CD4-positive, alpha-beta memory T cell (primary cell): Measurements from ENCODE around the gene RPE. TPM values are rescaled to one million over a fixed set of nuclear protein-coding genes. Genes with fewer than 3 reads are reported as not detected.

ENCODE experiments used
- CTCF ChIA-PET: fragments of 350-600 bp; sonication (Branson Sonifier 250); formaldehyde crosslinking; loops from one replicate; lab custom pipeline; 2021; ENCODE audit warnings: inconsistent platforms; ENCODE audit not compliant: partially characterized antibody; lab: Charles Lee
- POLR2A ChIA-PET: fragments of 350-600 bp; sonication (Branson Sonifier 250); formaldehyde crosslinking; loops from one replicate; lab custom pipeline; 2021; ENCODE audit not compliant: partially characterized antibody; lab: Charles Lee
- DNase-seq, 5 donors: peaks; one replicate each; pipeline versions ENCODE4 v3.0.0 to v3.0.0-alpha.2; 2020 to 2022; ENCODE audit warnings: mixed read lengths in 1 of 5
- H3K27ac ChIP-seq: one replicate; pipeline ENCODE4 v1.7.0; 2013; ENCODE audit warnings: low read depth, low read length
- H3K27me3 ChIP-seq: 2 replicates; pipeline ENCODE4 v1.7.0; 2013; ENCODE audit warnings: mild to moderate bottlenecking, low read length, moderate library complexity; ENCODE audit not compliant: insufficient read depth
- H3K36me3 ChIP-seq: 2 replicates; pipeline ENCODE4 v1.7.0; 2013; ENCODE audit warnings: mild to moderate bottlenecking, low read length, moderate library complexity; ENCODE audit not compliant: insufficient read depth
- H3K4me1 ChIP-seq: 2 replicates; pipeline ENCODE4 v1.7.0; 2013; ENCODE audit warnings: mild to moderate bottlenecking, low read length, moderate library complexity; ENCODE audit not compliant: insufficient read depth
- H3K4me3 ChIP-seq, 2 donors: one replicate each; pipeline ENCODE4 v1.7.0; 2013; ENCODE audit warnings: low read length in 2 of 2, mild to moderate bottlenecking in 1 of 2
- H3K9me3 ChIP-seq, 2 donors: one replicate each; pipeline ENCODE4 v1.7.0; 2013; ENCODE audit warnings: low read length in 2 of 2, control low read depth in 1 of 2; ENCODE audit not compliant: control insufficient read depth in 1 of 2
- H3K27ac Mint-ChIP-seq, 7 donors: one replicate each; pipeline ENCODE4 v1.8.0; 2020 to 2021; ENCODE audit warnings: mixed read lengths in 7 of 7, mild to moderate bottlenecking in 6 of 7, inconsistent platforms in 3 of 7, moderate library complexity in 3 of 7
- H3K27me3 Mint-ChIP-seq, 2 donors: one replicate each; pipeline ENCODE4 v1.8.0; 2020 to 2021; ENCODE audit warnings: mixed read lengths in 2 of 2
- H3K36me3 Mint-ChIP-seq, 2 donors: one replicate each; pipeline ENCODE4 v1.8.0; 2020 to 2021; ENCODE audit warnings: mixed read lengths in 2 of 2, inconsistent platforms in 1 of 2, mild to moderate bottlenecking in 1 of 2
- H3K4me1 Mint-ChIP-seq, 4 donors: one replicate each; pipeline ENCODE4 v1.8.0; 2020 to 2021; ENCODE audit warnings: mixed read lengths in 4 of 4, mild to moderate bottlenecking in 1 of 4
- H3K4me3 Mint-ChIP-seq, 8 donors: one replicate each; pipeline ENCODE4 v1.8.0; 2020 to 2021; ENCODE audit warnings: mixed read lengths in 8 of 8, mild to moderate bottlenecking in 7 of 8, moderate library complexity in 6 of 8, inconsistent platforms in 3 of 8
- H3K9me3 Mint-ChIP-seq, 8 donors: one replicate each; pipeline ENCODE4 v1.8.0; 2020 to 2021; ENCODE audit warnings: mixed read lengths in 8 of 8, mild to moderate bottlenecking in 5 of 8, inconsistent platforms in 3 of 8, moderate library complexity in 1 of 8
- intact Hi-C: fragments of 100-400 bp; cut with micrococcal nuclease; formaldehyde crosslinking; loops from one replicate; pipeline ENCODE4 v1.15.1; 2023
- polyA plus RNA-seq, 2 donors: library from polyadenylated mRNA; unstranded; fragments of 300-500 nt; fragmentation: Illumina TruSeq; gene quantifications; one replicate each; pipeline ENCODE4 v1.2.3, GENCODE V29; 2021
- total RNA-seq, 2 experiments: library from RNA; stranded (reverse); gene quantifications; one replicate each; pipeline ENCODE4 v1.2.3, GENCODE V29; 2021

Gene RPE
- total and polyA plus RNA-seq, 4 experiments from 2014 or later: 15.0 to 39.9 (median 27.6) TPM

GRCh38 chr2:210000464-210001324 lies 1.7 kb upstream of the RPE start:
- H3K9me3 ChIP-seq: no peaks in the 10 kb centered on the region
- no peak for DNase-seq
- peak overlapping the region in 1 of 7 donors; percentile 81 for H3K27ac Mint-ChIP-seq
- no peaks in the 10 kb centered on the region for H3K9me3 Mint-ChIP-seq
- CTCF ChIA-PET: interaction anchor here (1.2 to 1.5 kb wide), 2 partner anchors 198 to 202 kb away, joined by 3 to 4 read pairs; no protein-coding TSS in a partner anchor
- H3K4me3 Mint-ChIP-seq: no peak overlapping the region
- H3K27me3 ChIP-seq: no peaks in the 10 kb centered on the region
- H3K4me1 ChIP-seq: peaks cover 34% of the 10 kb centered on the region
- POLR2A ChIA-PET: no interaction called here
- H3K4me1 Mint-ChIP-seq: peaks cover 21 to 46% (median 31%) of the 10 kb centered on the region in 4 donors
- H3K36me3 ChIP-seq: no peaks in the 10 kb centered on the region
- intact Hi-C loops: loop anchor here (5.0 kb wide), 1 partner anchor 1733 kb away; the partner anchor contains the start of gene PIKFYVE
- H3K27ac ChIP-seq: no peak overlapping the region
- H3K4me3 ChIP-seq: no peak overlapping the region
- H3K36me3 Mint-ChIP-seq: peaks cover 0 to 12% of the 10 kb centered on the region in 2 donors
- H3K27me3 Mint-ChIP-seq: peaks cover 0 to 2% of the 10 kb centered on the region in 2 donors

- Mint-ChIP-seq H3K27me3 (peaks cover 0 to 2% of the 10 kb centered on the region in 2 donors), H3K9me3 (no peaks in the 10 kb centered on the region), H3K4me3 (peak overlapping the region; percentile 88 to 98 (median 94)), H3K36me3 (peaks cover 3 to 26% of the 10 kb centered on the region in 2 donors), H3K4me1 (peaks cover 39 to 72% (median 54%) of the 10 kb centered on the region in 4 donors), H3K27ac (peak overlapping the region in 6 of 7 donors; percentile 53 to 97 (median 94))
- Histone ChIP-seq H3K27me3 (no peaks in the 10 kb centered on the region), H3K4me3 (peak overlapping the region; percentile 85 to 99), H3K27ac (peak overlapping the region; percentile 68), H3K4me1 (peaks cover 40% of the 10 kb centered on the region), H3K9me3 (no peaks in the 10 kb centered on the region), H3K36me3 (peaks cover 3% of the 10 kb centered on the region)
- ChIA-PET POLR2A (interaction anchor here (0.7 to 1.0 kb wide), 2 partner anchors 179 to 474 kb away, joined by 3 read pairs; no protein-coding TSS in a partner anchor), CTCF (no interaction called here)
- intact Hi-C loops: loop anchor here (2.0 to 5.0 kb wide), 2 partner anchors 473 to 1736 kb away; partner anchors contain the start of genes LANCL1 and PIKFYVE
- no peak for DNase-seq
These were observed 921 bp downstream of the RPE start for GRCh38 chr2:210003359-210003758.

- Histone ChIP-seq H3K9me3 (no peaks in the 10 kb centered on the region), H3K4me1 (peaks cover 40% of the 10 kb centered on the region), H3K36me3 (peaks cover 3% of the 10 kb centered on the region), H3K27me3 (no peaks in the 10 kb centered on the region), H3K27ac (no peak overlapping the region), H3K4me3 (no peak overlapping the region)
- H3K27ac Mint-ChIP-seq: peak overlapping the region in 2 of 7 donors; percentile 2 to 54
- no peaks in the 10 kb centered on the region for H3K9me3 Mint-ChIP-seq
- H3K36me3 Mint-ChIP-seq: peaks cover 6 to 36% of the 10 kb centered on the region in 2 donors
- DNase-seq: no peak
- intact Hi-C loops: loop anchor here (5.0 kb wide), 1 partner anchor 1738 kb away; the partner anchor contains the start of gene PIKFYVE
- POLR2A ChIA-PET: no interaction called here
- no peaks in the 10 kb centered on the region for H3K27me3 Mint-ChIP-seq
- CTCF ChIA-PET: no interaction called here
- H3K4me3 Mint-ChIP-seq: peak overlapping the region in 4 of 8 donors; percentile 31 to 61 (median 46)
- peaks cover 42 to 79% (median 61%) of the 10 kb centered on the region in 4 donors for H3K4me1 Mint-ChIP-seq
These were observed 2.4 kb downstream of the RPE start for GRCh38 chr2:210004881-210005280.

GRCh38 chr2:210007895-210008294 lies 5.5 kb downstream of the RPE start:
- Histone ChIP-seq H3K4me1 (peaks cover 33% of the 10 kb centered on the region), H3K36me3 (peaks cover 3% of the 10 kb centered on the region), H3K9me3 (no peaks in the 10 kb centered on the region), H3K4me3 (no peak overlapping the region), H3K27me3 (no peaks in the 10 kb centered on the region), H3K27ac (no peak overlapping the region)
- no peak for DNase-seq
- H3K4me1 Mint-ChIP-seq: peaks cover 42 to 81% (median 60%) of the 10 kb centered on the region in 4 donors
- H3K27ac Mint-ChIP-seq: no peak overlapping the region
- CTCF ChIA-PET: interaction anchor here (0.8 kb wide), 1 partner anchor 191 kb away, joined by 3 read pairs; no protein-coding TSS in a partner anchor
- H3K9me3 Mint-ChIP-seq: peaks cover 0 to 2% (median 0%) of the 10 kb centered on the region in 8 donors
- H3K4me3 Mint-ChIP-seq: no peak overlapping the region
- no peaks in the 10 kb centered on the region for H3K27me3 Mint-ChIP-seq
- intact Hi-C loops: no loop called here
- POLR2A ChIA-PET: interaction anchor here (1.1 kb wide), 1 partner anchor 165 kb away, joined by 3 read pairs; no protein-coding TSS in a partner anchor
- H3K36me3 Mint-ChIP-seq: peaks cover 18 to 53% of the 10 kb centered on the region in 2 donors

- intact Hi-C loops: no loop called here
- H3K36me3 Mint-ChIP-seq: peaks cover 18 to 54% of the 10 kb centered on the region in 2 donors
- no peak overlapping the region for H3K27ac Mint-ChIP-seq
- peaks cover 3% of the 10 kb centered on the region for H3K36me3 ChIP-seq
- no peak for DNase-seq
- H3K27ac ChIP-seq: no peak overlapping the region
- H3K9me3 ChIP-seq: no peaks in the 10 kb centered on the region
- H3K4me3 Mint-ChIP-seq: no peak overlapping the region
- H3K27me3 ChIP-seq: no peaks in the 10 kb centered on the region
- peaks cover 38 to 69% (median 50%) of the 10 kb centered on the region in 4 donors for H3K4me1 Mint-ChIP-seq
- peaks cover 21% of the 10 kb centered on the region for H3K4me1 ChIP-seq
- ChIA-PET CTCF (no interaction called here), POLR2A (interaction anchor here (1.1 kb wide), 1 partner anchor 164 kb away, joined by 3 read pairs; no protein-coding TSS in a partner anchor)
- peaks cover 0 to 2% (median 0%) of the 10 kb centered on the region in 8 donors for H3K9me3 Mint-ChIP-seq
- no peaks in the 10 kb centered on the region for H3K27me3 Mint-ChIP-seq
- no peak overlapping the region for H3K4me3 ChIP-seq
These were observed 6.7 kb downstream of the RPE start for GRCh38 chr2:210009126-210009525.

- CTCF ChIA-PET: interaction anchor here (0.9 to 1.3 kb wide), 2 partner anchors 51 to 186 kb away, joined by 3 read pairs; no protein-coding TSS in a partner anchor
- intact Hi-C loops: no loop called here
- H3K27ac Mint-ChIP-seq: peak overlapping the region in 3 of 7 donors; percentile 2 to 64 (median 51)
- peaks cover 3% of the 10 kb centered on the region for H3K36me3 ChIP-seq
- no peaks in the 10 kb centered on the region for H3K27me3 ChIP-seq
- peaks cover 21 to 55% of the 10 kb centered on the region in 2 donors for H3K36me3 Mint-ChIP-seq
- H3K4me1 ChIP-seq: peaks cover 14% of the 10 kb centered on the region
- peaks cover 0 to 2% (median 0%) of the 10 kb centered on the region in 8 donors for H3K9me3 Mint-ChIP-seq
- H3K4me3 ChIP-seq: no peak overlapping the region
- H3K4me3 Mint-ChIP-seq: no peak overlapping the region
- peaks cover 35 to 61% (median 45%) of the 10 kb centered on the region in 4 donors for H3K4me1 Mint-ChIP-seq
- no peak for DNase-seq
- no peaks in the 10 kb centered on the region for H3K9me3 ChIP-seq
- POLR2A ChIA-PET: interaction anchor here (1.0 kb wide), 1 partner anchor 162 kb away, joined by 3 read pairs; no protein-coding TSS in a partner anchor
- no peaks in the 10 kb centered on the region for H3K27me3 Mint-ChIP-seq
- H3K27ac ChIP-seq: no peak overlapping the region
These were observed 7.5 kb downstream of the RPE start for GRCh38 chr2:210009896-210010295.
